Measurements from ENCODE around the gene ZMAT5.

ZMAT5 gene, protein sequence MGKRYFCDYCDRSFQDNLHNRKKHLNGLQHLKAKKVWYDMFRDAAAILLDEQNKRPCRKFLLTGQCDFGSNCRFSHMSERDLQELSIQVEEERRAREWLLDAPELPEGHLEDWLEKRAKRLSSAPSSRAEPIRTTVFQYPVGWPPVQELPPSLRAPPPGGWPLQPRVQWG

DNA sequence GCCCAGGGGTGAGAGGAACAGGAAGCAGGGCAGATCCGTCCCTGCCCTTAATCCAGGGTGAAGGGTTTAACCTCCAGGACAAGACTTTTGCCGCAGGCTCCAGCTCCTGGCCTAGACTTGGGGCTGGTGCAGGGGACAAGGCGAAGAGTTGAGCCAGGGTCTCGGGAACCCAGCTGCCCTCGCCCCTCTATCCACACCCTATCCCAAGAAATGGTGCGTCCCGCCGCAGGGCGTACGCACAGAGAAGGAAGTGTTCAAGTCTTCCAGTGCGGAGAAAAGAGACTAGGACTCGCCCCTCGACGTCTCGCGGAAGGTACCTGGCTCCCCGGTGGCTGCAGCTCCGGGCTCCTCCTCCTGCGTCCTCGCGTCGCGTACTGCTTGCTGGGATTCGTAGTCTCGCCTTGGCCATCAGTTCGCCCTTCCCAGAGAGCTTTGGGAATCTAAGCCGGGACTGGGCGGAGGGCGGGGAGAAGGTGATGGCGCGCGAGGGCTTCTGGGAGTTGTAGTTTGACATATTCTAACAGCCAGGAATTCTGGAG is at the start of gene ZMAT5:
Gene ZMAT5 (minus strand): TSS at position 376 of the 539 bp plus-strand sequence. CDS start 18,463 bp downstream, outside the sequence.
- peak; percentile 72 to 79 for DNase-seq (ENCODE audit: low read depth in 2 of 2)

DNA sequence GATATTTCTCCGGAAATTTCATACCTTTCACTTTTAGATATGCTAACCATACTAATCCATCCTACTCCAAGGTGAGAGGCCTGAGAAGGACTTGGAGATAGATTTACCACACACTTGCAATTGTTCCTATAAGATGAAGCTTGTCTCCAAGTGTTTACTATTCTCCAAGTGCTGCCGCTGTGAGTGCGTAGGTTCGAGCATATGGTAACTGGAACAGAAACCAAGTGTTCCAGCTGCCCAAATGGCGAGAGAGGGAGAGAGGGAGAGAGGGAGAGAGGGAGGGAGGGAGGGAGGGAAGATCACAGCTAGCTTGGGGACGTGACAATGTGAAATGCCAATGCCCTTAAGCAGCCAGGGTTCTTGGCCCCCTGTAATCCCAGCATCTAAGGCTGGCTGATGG is 49.7 kb upstream of the ZMAT5 start:
- DNase-seq (ENCODE audit: low read depth in 2 of 2): no peak

DNA sequence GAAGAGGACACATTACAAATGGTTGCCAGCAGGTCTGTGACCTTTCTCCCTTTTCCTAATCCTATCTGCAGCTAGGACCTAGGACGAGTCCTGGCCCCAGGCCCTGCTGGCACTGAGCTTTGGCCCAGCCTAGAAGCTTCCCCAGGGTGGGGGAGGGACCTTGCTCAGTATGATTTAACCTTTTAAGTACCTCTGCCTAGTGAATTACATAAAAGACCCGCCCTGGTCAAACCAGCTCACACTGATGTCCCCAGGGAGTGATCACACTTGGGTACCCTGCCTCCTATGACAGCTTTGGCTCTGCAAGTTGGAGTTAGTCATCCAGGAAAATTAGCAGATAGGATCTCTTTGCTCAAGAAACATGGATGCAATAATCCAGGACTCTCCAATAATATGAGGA is 49.3 kb upstream of the ZMAT5 start:
- DNase-seq (ENCODE audit: low read depth in 2 of 2): no peak

DNA sequence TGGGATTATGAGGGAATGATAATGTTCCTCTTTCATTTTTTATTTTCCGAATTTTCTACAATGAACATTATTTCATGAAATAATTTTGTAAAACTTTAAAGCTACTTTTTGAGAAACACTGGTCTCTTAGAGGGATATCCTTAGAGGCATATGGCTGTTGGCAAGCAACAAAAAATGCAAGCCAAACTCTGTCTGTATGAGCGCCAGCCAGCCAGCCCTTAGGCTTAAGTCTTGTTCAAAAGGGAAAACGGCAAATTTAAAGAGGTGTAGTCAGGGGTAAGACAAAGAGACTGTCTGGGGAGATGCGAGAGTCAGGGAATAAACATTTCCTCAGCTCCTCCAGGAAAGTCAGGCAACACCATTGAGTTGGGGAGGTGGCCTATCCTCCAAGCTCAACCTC is 48.8 kb upstream of the ZMAT5 start:
- DNase-seq (ENCODE audit: low read depth in 2 of 2): no peak

DNA sequence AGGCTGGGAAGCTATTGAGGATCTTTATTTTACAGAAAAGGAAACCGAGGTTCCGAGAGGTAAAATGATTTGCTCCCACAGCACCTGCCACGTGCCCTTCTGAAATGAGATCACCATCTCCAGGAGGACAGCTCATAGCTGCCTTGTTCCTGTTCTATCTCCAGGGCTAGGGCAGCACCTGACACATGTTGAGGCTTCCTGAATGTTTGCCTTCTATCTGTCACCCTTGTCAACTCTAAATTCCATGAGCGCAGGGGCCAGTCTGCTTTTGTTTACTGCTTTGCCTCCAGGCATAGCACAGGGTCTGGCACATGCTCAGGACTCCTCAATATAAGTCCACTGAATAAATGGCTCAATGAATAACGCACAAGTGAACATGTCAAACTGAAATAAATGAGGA is 47.2 kb upstream of the ZMAT5 start:
- DNase-seq (ENCODE audit: low read depth in 2 of 2): no peak

DNA sequence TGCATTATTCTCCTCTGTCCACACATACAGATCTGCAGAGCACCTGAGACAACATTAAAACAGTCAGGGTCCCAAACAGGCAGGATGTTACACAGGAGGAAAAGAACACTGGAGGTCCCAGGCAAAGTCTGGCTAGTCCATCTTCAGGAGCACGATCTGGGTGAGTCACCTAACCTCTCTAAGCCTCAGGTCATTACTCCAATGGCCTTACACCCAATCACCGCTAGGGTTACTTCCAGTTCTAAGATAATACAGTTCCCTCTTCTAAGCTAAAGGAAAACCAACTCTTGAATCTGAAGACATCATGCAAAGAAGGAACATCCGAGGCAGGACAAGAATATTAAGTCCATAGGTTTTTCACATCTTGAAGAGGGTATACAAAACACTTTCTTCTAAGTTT is 46.8 kb upstream of the ZMAT5 start:
- DNase-seq (ENCODE audit: low read depth in 2 of 2): no peak

DNA sequence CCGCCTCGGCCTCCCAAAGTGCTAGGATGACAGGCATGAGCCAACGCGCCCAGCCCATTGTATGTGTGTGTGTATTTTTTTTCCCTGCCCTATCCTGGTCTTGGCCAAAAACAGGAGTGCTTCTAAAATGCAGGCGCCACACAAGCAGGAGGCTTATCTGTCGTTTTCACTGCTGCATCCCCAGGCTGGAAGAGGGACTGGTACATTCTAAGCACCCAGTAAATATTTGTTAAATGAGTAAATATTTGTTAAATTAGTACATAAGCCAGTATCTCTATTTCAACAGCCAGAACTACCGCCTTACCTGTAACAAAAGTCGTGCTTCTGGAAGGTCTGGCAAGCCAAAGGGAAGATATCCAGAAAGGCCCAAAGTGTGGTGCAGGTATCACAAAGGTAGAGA is 46.3 kb upstream of the ZMAT5 start:
- DNase-seq (ENCODE audit: low read depth in 2 of 2): no peak

DNA sequence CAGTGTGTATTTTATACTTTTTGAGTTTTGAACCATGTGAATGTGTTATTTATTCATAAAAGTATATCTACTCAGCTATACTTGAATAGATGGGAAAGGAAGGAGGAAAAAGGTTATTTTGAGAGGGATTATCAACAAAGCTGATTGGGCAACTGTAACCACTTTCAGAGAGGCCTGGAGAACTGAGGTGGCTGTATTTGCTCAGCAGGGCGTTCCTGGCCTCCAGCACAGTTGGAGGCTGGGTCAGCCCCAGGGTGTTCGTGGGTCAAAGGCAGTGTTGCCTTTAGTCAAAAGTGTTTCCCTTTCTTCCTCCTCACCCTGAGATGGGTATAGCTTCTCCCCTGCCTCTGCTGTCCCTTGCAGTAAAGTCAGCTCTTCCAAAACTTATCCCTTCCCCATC is 44.6 kb upstream of the ZMAT5 start:
- no peak for DNase-seq (ENCODE audit: low read depth in 2 of 2)

DNA sequence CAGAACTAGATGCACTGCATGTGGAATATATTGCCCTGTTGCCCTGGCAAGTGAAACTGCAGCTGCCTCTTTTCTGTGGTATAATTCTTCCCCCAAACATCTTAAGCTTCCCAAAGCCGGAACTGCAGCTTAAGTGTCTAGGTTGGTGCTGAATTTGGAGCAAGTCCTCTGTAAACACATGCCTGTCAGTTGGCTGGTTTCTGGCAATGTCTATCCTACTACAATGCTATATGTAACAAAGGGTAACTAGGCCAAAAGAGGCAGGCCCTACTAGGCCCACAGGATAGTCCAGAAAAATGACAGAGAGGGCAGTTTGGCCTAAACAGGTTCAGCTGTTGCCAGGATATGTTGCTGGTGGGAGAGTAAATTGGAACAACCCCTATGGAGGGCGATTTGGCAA is 43.4 kb upstream of the ZMAT5 start:
- no peak for DNase-seq (ENCODE audit: low read depth in 2 of 2)

DNA sequence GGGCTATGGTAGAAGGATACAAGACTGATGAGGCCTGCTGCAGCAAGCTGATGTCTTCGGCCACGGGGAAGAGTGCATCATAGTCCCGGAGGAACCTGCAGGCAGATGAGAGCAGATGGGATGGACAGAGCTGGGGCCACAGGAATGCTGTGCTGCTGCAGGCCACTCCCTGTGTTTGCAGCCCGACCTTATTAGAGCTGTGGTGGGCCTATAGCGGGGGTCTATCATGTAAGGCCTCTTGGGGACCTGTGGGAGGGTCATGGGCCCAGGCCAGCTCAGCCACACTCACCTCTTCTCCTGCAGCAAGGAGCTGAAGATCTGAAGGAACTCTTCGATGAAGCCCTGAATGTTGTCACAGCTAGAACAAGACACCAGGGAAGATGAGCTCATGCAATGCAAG is 39.4 kb upstream of the ZMAT5 start:
- no peak for DNase-seq (ENCODE audit: low read depth in 2 of 2)

DNA sequence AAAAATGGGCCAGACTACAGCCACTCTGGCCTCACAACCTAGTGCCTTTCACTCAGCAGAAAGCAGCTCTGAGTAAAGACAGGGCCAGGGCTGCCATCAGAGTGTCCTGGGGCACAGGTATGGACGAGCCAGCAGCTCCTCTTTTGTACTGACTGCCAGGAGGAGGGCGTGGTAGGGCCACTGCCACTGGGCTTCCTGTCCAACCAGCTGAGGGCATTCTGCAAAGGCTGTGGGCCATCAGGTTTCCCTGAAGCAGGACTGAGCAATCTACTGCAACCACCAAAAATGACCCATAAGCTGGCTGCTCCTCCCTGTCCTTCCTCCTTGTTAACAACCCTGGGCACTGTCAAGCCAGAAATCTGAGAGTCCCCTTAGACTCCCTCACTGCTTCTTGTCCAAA is 38.2 kb upstream of the ZMAT5 start:
- DNase-seq (ENCODE audit: low read depth in 2 of 2): no peak

DNA sequence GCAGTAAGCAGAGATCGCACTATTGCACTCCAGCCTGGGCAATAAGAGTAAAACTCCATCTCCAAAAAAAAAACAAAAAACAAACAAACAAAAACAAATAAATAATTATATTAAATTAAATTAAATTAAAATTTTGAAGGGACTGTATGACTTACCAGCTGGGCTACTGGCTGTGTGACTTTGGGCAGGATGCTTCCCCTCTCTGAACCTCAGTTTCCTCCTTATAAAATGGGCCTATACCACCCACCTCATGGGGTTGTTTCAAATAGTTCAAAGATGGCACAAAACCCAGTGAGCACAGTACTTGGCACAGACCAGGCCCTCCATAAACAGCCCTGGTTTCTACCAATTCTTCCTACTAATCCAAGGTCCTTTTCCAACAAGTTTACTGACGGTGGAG is 36.4 kb upstream of the ZMAT5 start:
- no peak for DNase-seq (ENCODE audit: low read depth in 2 of 2)

DNA sequence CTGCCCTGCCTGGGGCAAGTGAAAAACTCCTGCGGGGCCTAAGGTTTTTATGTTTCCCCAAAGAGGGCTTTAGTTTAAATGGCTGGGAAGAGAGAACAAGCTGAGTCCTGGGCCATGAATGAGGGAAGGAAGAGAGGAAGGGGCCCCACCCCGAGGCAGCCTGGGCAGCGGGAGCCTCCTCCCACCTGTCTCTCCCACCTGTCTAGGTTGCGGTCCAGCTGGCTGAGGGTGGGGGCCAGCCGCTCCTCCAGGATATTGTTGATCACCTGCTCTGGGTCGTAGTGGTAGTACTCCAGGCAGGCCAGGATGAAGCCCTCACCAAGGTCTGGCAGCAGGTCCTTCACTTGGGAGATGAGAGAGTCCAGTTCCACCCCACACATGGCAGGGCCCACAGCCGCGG is 35.0 kb upstream of the ZMAT5 start:
- DNase-seq (ENCODE audit: low read depth in 2 of 2): no peak

DNA sequence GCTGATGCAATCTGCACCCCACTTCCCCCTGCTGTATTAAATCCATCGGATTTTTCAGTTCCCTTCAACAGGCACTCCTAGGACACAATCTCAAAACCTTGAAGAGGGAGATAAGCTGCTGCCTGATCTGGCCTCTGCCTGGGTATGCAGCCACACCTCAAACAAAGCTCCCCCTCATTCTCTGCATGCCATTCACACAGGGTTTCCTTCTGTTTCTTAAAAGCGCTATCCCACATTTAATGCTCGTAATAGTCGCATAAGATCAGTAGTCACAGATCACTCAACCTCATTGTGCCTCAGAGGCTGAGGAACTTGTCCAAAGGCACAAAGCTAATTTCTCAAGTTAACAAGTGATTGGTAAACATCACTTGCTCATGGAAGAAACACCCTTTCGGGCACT is 34.3 kb upstream of the ZMAT5 start:
- DNase-seq (ENCODE audit: low read depth in 2 of 2): no peak

DNA sequence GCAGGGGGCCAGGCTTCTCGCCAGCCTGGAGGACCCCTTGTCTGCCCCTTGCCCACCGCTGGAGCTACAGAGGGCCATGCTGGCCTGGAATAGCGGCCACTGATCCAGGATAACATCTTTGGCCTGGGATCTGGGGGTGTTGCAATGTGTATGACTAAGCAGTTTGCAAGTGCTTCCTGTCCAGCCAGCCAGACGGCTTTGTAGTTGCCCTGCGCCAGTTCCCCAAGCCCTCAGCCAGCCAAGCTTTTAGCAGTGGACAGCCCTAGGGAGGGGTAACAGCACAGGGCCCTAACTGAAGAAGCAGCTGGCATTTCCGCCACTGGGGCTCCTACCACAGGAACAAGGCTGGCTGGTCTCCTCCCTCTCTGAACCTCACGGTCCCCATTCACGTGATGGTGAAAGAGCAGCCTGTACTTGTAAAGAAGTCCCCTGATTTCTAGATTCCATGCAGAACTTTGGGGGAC is 32.4 kb upstream of the ZMAT5 start:
- DNase-seq (ENCODE audit: low read depth in 2 of 2): no peak

DNA sequence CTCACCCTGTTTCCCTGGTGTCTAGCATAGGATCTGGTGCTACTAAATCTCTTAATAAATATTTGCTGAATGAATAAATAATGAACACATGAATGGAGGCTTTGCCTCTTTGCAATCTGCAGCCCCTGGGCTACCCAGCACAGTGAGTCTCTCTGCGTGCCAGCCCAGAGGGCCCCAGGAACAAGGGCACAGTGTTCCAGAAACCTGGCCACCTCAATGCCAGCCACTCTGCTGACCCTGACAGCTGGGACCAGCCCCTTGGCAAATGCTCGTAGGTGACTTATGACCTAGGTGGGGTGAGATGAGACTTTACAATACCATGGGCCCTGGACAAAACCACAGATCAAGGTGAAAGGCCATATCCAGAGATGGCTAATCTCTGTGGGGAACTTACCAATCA is 32.0 kb upstream of the ZMAT5 start:
- DNase-seq (ENCODE audit: low read depth in 2 of 2): no peak

DNA sequence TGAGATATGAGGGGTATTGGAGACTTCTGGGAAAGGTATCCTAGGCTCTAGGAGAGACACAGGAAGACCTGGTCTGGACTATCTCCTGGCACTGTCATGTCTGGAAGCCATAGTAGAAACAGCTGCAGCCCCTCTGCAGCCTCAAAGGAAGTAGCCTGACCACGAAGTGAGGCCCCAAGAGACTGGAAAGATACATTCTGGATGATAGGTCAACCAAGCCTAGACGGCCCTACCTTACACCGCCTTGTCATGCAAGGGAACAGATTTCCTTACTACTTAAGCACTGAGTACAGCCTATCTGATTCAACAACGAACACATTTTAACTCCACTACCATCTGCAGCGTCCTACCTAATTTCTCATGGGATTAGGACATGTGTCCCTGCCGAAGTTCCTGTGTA is 31.5 kb upstream of the ZMAT5 start:
- DNase-seq (ENCODE audit: low read depth in 2 of 2): no peak

DNA sequence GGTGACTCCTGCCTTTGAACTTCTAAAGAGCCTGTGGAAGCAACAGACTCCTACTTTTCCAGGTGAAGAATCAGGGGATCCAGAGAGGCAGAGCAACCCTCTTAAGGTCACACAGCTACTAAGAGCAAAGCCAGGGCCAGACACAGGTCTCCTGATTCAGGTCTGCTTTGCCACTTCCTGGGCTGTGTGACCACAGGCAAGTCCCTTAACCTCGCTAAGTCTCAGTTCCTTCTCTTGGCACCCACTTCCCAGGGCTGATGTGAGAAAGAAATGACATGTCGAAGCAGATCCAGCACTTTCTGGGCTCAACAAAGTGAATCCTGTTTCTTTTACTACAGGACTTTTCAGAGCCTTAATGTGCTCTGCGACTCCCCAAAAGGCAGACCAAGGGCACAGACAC is 30.5 kb upstream of the ZMAT5 start:
- no peak for DNase-seq (ENCODE audit: low read depth in 2 of 2)

DNA sequence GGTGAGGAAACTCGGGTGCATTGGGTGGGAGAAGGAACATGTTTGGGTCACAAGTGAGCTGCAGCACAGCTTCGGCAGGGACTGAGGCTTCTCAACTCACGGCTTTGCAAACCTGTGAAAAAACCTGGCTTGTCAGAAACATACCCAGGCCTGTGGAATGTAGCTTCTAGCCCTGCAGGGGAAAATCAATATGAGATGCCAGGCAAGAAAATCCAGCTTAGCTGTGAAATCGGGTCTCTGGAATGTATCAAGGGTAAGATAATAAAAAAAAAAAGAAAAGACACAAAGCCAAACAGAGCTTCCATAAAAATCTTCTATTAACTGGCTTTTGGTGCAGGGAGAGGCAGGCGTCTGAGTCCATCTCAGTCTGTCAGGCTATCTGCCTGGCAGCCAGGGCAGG is 28.9 kb upstream of the ZMAT5 start:
- no peak for DNase-seq (ENCODE audit: low read depth in 2 of 2)

DNA sequence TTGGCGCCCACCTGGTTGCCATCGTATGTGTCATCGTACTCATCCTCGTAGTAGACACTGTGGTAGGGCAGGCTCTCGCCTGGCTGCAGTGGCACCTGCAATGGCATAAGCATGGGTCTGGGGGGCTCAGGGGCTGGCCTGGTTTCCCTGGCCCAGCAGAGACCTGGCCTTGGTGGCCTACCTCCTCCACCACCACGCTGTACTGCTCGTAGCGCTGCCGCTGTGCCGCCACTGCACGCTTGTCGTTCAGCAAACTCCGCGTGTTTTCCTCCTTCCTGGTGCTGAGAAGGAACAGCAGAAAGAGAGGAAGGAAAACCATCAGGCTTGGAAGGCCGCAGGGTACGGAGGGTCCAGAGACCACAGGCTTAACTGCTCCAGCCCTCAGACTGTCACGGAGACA is 26.6 kb upstream of the ZMAT5 start:
- no peak for DNase-seq (ENCODE audit: low read depth in 2 of 2)

DNA sequence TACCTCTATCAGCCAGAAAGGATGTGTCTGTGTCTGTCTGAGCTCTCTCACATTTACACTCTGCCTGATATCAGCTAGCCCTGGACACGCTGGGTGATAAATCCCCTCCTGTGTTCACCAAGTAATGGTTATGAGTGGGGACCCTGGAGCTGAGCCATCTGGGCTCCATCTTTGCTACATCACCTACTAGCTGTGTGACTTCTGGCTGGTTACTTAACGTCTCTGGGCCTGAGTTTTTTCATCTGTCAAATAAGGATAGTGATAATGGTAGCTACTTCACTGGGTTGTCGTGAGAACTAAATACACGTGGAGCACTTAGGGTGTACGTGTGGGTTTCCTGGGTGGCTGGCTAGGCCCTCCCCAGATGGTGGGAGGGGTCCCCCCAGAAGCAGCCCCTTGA is 23.3 kb upstream of the ZMAT5 start:
- DNase-seq (ENCODE audit: low read depth in 2 of 2): no peak

DNA sequence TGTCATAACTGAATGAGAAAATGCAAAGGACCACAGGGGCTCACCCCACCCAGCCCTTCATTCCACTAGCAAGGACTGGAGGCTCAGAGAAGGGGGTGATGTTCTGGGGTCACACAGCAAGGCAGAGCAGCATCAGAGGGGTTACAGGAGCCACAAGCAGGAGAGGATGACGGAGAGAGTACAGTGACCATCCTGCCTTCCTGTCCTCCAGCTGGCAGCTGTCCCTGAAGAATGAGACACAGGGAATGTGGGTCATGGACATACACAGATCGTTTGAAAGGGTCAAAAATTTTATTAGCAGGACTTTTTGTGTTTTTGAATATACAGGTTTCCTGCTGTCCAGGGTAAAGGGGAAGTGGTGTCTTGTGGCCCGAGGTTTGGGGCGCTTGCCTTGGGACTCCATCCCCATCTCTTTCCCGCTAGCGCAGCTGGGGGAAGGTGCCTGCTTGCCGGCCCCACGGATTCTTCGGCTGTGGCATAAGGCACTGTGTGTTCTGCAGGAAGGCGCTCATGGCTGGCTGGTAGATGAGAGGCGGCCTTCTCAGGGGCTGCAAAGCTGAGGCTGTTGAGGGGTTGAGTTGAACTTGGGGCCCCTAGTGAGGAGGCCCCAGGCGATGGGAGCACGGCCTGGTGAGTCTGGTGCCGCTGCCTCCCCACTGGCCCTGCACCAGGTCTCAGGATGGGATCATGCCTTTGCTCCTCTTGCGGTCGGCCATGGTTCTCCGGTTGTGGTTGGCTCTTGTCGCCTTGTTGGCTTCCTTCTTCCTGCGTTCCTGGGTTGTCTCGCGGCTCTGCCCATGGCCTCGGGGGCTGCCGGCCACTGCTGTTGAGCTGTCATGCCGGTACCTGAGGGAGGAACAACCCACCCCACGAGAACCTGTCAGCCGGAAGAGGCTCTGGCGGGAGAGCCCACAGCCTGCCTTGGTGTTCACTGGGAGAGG is 21.8 kb upstream of the ZMAT5 start:
- DNase-seq (ENCODE audit: low read depth in 2 of 2): no peak

DNA sequence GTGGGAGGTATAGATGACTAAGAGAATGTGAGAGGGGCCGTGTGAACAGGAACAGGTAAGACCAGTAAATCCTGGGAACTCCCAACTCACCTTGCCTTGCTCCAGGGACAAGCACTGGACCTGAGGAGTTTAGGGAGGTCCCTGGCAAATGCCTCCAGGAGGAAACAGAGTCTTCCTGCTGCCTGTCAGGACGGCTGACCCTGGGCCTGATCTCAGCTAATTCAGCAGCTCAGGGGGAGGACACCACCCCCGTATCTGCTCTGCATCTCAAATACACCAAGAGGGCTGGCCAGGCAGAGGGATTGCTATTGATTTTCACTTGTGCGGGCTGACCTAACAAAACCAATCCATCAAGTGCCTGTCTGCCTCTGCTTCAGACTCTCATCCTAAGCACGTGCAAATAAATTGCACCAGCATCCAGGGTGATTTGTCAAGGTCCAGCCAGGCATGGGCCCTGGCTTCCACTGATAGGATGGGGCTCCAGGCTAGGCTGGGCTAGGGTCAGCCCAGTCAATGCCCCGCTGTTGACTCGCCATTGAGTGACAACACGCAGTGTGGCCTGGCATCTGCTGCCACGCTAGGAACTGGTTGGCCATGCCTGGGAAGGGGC is 20.7 kb upstream of the ZMAT5 start:
- DNase-seq (ENCODE audit: low read depth in 2 of 2): no peak

Measured in stimulated activated CD8-positive, alpha-beta memory T cell treated with anti-CD3 and anti-CD28 coated beads, Interleukin-2, amount 100 ng/mL, for 1 hour (primary cell).